Stimulated activated CD8-positive, alpha-beta memory T cell treated with anti-CD3 and anti-CD28 coated beads, Interleukin-12 subunit alpha, Interleukin-12 subunit beta, amount 100 ng/mL, for 24 hours (primary cell): Measurements from ENCODE around the gene SEMA6A.
"Not testable (repeated sequence)": the region's sequence is repeated elsewhere in the genome, so short reads cannot be mapped to it uniquely, and the experiment has no call there.

Experiments used
- DNase-seq: peaks from one replicate; pipeline ENCODE4 v3.0.0-alpha.2; 2020; ENCODE audit errors: extremely low read depth

SEMA6A gene

DNA sequence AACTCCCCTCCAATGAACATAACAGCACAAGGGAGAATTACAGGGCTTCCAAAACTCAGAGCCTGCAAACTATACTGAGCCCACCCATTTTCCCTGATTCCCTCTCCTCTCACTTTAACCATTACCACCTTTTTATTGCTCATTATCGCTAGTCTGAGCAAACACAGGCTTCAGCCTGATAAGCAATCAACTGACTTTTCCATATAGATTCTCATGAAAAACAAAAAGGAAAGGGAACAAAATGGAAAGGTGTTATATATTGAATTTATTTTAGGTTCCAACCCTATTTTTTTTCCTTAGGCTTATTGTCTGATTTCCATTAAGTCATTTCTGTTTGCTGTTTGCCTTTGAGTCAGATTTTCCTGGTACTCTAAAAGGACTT is 27.9 kb downstream of the SEMA6A start:
- DNase-seq, result no peak

DNA sequence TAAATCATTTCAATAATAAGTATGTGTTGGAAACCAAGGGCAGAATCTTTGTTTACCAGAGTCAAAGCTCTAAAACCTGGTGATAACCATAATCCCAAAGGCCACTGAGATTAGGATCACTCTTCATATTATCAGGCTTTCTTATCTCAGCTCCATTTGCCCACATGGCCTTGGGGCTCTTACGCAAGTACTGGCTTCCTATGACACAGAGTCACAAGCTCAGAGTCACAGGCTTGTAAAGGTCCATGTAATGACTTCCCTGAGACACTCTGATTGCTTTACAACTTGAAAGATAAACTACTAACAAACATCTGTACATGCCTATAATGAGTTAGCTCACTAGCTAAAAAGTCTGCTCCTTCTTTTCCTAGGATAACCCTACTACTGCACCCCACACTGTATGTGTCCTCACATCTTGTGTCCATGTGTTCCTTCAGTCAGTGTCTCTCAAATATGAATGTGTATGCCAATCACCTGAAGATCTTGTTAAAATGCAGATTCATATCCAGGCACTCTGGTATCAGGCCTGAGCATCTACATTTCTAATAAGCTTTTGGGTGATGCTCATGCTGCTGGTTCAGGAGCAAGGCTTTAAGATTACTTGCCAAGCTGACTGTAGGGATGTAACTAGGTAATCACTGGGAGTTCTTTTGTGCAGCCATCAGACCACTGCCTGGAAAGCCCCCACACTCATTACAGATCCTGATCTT is 28.4 kb downstream of the SEMA6A start:
- no peak for DNase-seq

DNA sequence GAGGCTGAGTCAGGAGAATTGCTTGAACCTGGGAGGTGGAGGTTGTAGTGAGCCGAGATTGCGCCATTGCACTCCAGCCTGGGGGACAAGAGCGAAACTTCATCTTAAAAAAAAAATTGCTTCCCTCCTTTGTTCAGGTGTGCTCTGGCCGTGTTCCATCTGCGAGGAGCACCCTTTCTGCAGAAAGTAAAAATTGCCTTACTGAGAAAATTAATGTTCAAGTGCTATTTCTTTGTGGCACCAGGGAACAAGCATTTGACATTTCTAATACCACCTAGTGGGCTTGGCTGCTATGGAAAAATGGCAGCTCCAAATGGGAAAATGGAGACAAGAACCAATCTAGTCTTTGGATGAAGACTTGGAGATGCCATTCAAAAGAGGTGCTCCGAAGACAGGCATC is 29.2 kb downstream of the SEMA6A start:
- not testable (repeated sequence) for DNase-seq

DNA sequence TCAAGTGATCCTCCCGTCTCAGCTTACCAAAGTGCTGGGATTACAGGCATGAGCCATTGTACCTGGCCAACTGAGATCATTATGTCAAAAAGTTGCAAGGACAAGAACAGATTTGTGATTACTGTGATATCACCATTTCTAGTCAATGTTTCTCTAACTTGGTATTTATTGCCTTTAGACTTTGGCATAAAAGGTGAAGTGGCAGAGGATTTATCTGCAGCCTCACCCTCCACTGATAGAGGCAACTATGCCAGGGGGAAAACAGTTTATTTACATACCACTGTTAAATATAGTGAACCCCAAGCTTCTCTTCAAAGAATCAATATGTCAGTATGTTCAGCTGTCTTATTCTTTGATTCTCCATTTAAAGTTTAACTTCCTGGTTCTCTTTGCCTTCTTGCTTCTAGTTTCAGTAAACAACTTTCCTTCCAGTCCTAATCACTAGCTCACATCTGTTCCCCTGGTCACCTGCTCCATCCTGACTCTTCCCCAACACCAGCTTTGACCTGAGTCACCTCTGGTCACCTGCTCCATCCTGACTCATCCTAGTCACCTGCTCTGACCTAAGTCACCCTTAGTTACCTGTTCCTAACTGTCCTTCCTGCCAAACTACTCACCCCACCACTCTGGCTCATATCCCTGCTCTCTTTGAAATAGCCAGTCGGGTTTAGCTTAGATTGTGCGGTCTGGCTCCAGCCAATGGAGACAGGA is 29.9 kb downstream of the SEMA6A start:
- no peak for DNase-seq

DNA sequence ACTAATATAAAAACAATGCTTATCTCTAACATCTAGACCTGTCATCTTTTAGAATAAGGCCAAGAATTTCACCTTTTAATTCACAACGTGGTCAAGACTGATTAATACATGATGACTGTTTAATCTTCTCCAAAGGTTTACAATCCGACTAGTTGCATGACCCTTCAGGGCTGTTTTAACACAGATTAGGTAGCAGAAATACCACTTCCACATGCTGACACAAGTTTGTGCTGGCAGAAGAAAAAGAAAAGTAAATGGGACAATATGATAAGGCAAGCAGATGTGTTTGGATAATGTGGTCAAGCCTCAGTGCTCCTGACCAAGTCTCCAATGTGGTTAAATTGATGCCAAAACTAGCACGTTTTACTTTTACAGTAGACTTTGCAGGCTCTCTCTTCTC is 31.1 kb downstream of the SEMA6A start:
- no peak for DNase-seq

DNA sequence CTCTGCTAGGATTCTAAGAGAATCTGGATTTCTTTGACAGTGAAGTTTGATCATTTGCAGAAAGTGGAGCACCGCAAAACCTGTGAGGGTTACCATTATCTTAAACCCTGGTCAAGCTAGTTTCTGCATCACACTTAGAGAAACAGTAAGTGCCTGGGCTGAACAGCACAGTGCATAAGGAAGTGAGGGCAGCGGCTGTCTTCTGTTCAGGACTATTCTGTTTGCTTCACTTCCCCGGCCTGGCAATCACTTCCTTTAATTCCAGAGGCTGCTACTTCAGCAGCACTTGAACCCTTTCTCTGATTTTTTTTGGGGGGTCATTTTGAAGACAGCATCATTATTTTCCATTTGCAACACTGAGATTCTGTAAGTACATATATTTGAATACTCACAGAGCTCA is 32.0 kb downstream of the SEMA6A start:
- no peak for DNase-seq

DNA sequence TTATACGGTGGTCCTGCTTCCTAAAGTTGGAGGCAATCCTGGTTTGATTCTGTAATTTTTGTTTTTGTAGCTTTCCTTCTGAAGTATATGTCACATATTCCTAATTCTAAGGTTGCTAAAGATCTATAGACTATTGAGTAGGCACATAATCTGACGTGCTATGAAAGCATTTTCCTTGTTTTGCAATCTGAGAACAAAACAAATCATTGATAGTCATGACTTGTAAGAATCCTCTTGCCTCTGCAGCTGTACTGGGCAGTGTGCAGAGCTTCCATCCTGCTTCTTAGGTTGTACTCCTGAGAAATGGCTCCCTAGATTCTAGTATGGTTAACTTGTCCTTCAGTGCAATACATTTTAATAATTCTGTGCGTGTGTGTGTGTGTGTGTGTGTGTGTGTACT is 35.4 kb downstream of the SEMA6A start:
- DNase-seq, result no peak

DNA sequence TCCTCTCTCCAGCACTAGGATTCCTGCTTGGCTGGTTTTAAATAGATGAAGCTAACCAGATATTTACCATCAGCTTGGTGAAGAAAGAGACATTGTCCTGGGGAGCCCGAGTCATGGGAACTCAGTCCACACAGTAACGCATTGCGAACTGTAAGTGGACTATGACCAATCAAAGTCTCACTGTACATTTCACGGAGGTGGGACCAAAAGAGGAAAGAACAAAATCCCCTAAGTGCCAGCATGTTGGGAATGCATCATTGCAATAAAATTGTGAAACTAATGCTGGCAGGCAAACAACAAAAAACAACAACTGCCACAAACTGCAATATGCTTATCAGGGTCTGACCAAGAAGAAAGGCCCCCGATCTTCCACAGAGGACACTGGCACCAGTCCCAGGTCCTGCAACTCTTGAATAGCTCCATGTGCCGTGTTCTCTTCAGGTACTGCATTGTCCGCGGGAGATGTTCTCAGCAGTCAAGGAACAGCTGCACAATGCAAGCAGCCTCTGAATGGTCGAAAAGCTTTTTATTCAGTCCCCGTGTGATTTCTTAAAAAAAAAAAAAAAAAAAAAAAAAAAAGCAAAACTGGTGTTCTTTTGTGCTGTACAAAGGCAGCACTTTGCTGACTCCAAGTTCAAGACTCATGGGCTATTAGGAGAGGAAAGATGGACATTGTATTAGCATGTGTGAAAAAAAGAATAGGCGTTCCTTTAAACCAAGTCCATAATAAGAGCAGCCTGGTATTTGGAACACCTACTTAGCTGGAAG is 38.1 kb downstream of the SEMA6A start:
- no peak for DNase-seq

DNA sequence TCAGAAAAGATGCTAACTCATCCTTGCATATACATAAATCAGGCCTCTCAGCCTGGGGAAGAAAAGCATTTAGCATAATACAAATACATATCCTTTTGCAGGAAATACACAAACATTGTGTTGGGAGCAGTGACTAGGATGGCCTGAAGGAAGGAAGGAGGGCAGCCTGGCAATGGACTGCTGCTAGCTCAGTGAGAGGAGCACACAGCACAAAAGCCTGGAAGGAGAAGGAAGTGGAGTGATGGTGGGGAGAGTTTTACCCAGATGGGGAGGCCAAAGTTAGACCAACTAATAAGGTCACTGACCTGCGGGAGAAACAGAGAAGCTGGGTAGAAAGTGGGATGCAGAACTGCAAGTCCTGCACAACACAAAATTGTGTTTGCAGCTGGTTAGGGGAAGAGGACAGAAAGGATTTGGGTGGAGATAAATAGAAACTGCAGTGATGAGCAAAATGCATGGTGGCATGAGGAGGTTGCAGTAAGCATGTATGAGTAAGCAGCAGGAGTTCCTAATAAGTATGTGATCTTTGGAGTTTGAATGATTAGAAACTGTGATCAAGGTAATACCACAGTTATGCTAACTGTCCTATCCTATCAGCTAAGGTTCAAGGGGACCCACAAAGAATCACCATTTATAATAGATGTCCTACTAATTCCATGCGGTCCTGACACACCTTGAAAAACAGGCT is 39.5 kb downstream of the SEMA6A start:
- DNase-seq, result no peak

DNA sequence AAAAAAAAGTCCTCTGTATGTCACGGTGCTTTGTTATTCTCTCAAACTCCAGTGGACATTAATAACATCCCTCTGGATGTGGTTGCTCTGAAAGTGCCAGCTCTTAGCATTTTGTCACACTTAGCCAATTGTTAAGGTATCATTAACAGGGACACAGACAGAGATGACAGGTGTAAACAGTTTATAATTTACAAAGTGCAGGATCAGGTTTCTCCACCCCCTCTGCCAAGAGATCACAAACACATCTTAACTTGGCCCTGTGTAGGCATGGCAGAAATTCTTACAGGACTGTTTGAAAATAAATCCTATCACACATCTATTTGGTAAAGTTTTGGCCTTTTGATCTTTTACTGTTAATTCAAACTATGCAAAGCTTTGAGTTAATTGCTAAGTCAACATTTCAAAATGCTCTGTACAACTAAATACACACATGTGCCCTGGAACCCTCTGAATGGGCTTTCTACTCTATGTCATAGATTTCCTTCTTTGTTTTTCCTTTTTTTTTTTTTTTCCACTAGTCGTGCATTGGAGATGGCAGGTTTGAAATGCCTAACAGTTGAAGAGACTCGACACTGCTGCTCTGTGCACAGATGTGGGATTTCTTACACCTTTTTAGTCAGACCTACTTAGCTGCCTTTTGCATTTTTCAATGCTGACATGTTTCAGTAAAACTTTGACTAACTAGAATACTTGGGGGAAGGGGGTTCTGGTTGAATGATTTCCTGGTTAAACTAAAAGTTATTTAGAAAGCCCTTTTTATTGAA is 41.7 kb downstream of the SEMA6A start:
- DNase-seq, result no peak

DNA sequence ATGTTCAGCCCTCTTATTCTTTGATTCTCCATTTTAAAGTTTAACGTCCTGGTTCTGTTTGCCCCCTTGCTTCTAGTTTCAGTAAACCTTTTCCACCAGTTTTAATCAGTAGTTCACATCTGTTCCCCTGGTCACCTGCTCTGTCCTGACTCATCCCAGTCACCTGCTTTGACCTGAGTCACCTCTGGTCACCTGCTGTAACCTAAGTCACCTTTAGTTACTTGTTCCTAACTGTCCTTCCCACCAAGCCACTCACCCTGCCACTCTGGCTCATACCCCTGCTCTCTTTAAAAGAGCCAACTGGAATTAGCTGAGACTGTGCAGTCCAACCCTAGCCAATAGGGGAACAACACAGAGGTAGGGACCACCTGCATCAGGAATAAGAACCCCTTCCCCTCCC is 43.0 kb downstream of the SEMA6A start:
- no peak for DNase-seq

DNA sequence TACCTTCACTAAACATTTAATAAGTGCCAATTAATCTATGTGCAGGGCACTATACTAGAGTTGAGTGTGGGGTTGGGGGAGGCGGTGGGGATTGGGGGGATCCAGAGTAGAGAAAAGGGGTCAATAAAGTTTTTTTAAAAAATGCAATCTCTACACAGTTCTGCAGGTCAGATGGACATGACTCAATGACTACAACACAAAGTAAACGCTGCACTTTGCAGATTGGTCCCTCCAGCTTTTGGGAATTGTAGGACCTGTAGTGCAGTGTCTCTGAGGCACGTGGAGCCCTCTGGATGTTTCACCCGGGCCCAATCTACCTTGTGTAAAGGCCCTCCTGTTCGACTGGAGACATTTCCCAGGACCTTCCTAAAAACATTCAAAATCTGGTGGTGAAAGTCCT is 43.5 kb downstream of the SEMA6A start:
- no peak for DNase-seq

DNA sequence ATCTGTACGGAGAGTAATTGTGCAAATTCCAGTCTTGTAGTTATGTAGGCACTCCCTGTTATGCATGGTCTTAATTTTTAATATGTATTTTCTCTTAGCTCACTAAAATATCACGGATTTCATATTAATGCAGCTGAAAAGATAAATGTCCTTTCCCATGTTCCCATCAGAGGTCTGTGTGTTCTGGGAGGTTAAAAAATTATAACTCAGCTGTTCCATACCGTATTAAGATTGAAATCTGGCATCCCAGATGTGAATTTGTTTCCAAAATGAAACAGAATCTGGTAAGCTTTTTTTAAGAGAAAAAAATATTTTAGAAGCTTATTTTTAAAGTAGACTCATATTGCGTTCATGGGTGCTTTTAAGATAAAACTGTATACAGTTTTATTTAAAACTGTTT is 44.3 kb downstream of the SEMA6A start:
- no peak for DNase-seq

DNA sequence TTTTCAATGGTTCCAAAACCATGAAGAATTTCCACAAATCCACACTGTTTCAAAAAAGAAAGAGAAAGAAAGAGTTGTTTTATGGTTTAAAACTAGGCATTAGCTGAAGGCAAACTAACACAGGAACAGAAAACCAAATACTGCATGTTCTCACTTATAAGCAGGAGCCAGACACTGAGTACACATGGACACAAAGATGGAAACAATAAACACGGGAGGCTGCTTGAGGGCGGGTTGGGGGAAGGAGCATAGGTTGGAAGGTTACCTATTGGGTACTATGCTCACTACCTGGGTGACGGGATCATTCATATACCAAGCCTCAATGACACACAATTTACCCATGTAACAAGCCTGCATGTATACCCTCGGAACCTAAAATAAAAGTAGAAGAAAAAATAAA is 45.0 kb downstream of the SEMA6A start:
- DNase-seq, result no peak

DNA sequence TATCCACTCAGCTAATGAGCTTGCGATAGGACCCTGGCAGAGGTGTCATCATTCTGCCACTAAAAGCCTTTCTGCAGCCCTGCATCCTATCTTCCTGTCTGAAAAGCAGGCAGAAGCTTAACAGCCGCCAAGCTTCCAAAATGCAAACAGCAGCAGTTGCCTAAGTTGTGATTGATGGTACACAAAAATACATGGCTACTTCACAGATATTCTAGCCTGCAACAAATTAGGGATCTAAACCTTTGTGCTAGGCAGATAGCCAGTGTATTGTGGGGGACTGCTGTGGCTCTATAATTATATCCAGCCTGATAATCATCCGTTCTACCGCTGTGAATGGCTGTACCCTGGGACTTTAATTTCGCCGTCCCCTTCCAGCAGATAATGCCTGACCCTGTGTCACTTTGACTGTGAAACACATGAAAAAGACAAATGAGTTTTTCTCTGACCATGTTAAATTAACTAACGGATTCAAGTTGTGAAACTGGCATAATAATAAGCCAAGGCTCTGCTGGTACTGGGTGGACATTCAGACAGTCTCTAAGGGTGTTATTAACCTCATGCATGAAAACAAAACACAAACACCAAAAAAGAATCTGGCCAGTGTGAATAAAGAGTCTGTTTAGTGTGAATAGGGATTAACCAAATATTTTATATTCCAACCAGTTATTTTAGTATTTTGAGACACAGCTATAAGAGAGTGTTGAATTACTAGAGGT is 45.9 kb downstream of the SEMA6A start:
- DNase-seq, result no peak

DNA sequence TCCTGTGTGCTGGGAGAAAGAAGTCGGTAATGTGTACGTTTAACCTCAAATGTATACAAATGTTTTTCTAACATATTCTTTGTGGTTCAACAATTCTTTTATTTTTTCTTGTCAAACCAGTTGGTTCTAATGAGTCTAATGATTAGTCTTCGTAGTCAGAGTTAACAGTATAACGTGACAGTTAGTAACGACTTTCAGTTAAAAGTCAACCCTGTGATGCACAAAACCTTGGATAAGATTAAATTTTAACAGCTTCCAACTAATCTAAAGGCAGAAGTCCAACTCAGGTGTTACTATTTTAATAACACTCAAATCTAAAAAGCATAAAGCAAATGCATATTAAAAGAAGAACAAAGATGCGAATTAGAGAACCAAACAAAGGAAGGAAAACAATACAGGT is 47.0 kb downstream of the SEMA6A start:
- DNase-seq, result no peak

DNA sequence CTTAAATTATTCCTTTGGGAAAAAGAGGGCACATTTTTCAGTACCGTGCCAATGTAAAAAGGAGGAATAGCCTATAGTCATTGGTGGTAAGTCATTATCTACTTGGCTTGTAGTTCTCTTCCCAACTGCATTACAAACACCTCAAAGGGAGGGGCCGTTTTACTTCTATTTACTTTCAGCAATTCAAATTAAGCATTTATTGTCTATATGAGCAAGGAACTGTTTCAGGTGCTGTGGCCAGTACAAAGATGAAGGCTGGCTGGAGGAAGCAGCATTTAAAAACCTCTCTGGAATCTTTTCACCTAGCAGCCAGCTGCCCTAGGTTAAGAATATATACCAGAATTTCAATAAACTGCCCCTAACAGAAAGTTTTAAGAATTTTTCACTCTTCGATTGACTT is 48.9 kb downstream of the SEMA6A start:
- no peak for DNase-seq

DNA sequence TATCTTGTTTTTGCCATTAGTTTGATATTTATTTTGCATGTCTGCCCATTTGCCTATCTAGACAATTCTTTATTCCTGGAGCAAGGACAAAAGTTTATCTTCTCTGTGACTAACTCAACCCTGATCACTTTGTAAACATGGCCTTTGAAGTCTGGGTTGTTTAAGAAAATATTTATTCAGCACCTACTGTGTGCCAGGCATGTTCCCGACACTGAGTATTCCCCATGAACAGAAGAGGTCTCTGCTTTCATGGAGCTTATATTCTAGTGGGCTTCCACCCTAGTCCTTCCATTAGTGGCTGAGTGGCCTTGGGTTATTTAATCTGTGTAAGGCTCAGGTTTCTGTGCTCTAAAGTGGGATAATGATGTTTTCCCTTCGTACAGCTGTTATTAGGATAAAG is 49.7 kb downstream of the SEMA6A start:
- no peak for DNase-seq

DNA sequence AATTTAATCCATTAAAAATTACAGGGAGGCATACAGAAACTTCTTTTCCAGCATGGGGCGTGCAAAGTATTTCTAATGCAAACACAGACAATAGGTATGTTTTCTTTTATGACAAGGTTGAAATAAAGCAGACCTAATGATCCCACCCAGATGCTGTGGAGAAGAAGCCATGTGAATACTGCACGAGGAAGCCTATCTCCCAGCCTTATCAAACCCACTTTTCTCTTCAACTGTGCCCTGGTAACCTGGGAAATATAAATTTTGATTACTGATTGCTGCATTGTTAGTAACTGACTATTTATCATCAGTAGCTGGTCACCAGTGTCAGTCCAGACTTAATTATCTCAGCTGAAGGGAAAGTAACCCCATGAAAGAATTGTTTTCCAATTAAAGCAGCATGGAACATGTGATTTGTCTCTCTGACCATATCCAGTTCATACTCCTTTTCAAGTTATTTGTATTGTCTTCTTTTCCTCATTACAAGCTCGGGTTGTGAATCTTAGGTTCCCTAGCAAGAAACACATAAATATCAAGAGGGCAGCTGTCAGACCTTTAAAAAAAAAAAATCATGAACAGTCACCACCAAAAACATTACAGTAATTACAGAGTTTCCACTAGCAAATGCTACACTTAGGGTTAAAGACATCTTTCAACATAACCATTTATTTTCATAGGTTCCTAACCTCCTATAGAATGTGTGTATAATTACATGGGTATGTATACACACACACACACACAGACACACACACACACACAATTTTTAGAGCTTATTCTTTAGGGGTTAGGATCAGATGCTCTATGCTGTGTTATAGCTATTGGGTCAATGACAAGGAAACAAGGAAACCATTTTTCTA is 50.3 kb downstream of the SEMA6A start:
- DNase-seq, result no peak

DNA sequence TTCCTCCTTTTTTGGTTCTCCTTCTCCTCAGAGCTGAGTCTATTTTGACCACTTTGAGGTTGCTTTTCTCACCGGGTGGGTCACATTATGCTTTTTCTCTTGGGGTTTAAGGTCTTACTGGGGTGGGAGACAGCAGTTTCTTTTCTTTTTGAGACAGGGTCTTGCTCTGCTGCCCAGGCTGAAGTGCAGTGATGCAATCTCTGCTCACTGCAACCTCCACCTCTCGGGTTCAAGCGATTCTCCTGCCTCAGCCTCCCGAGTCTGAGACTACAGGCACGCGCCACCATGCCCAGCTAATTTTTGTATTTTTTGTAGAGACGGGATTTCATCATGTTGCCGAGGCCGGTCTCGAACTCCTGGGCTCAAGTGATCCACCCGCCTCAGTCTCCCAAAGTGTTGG is 51.4 kb downstream of the SEMA6A start:
- not testable (repeated sequence) for DNase-seq
